ENCODE data around the gene GLB1L2. TPM values are rescaled to one million over a fixed set of nuclear protein-coding genes. Genes with fewer than 3 reads are reported as not detected.

Gene GLB1L2
- total and polyA plus RNA-seq, 2 of the 4 experiments (the other 2 are of a cell fraction) = under 0.01 to 0.26 TPM

DNA sequence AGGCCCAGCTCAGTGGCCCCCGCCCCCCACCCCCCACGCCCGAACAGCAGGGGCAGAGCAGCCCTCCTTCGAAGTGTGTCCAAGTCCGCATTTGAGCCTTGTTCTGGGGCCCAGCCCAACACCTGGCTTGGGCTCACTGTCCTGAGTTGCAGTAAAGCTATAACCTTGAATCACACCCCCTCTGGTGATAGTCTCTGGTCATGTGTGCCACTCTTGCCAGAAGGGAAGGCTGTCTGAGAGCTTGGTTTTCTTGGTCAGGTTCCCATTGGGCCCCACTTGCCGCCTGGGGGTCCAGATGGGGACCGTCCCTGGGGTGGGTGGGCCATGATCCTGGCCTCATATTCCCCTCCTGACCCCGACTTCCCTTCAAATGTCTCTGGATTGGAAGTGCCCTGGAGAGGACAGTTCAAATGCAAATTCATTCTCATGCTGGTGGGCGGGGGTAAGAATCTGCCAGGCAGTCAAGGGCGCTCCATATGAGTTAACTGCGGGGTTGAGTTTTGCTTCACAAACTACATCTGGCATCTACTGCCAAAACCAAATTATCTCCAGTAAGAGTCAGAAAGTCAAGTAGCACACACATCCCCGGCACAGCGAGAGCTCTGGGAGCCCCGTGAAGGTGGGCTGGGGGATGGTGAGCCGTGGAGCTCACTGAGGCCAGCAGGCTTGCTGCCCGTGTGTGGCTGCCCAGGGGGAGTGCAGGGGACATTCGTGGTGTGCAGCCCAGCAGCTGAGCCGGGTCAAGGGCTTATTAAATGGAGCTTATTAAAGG is 44.5 kb downstream of the GLB1L2 start:
- Histone ChIP-seq H3K4me3 (ENCODE audit: insufficient read depth, low read depth, low read length) (no peak overlapping the region), H2BK5ac (ENCODE audit: low read depth, low read length, poor library complexity, severe bottlenecking) (no peak overlapping the region), H2AK5ac (ENCODE audit: low read depth, low read length) (no peak overlapping the region), H3K9ac (ENCODE audit: low read depth, low read length) (no peak overlapping the region), H3K4ac (ENCODE audit: low read depth, low read length) (no peak overlapping the region), H3K36me3 (ENCODE audit: control insufficient read depth, insufficient read depth, low read length) (no peaks in the 10 kb centered on the region), H3K56ac (ENCODE audit: extremely low read depth, insufficient read depth, low read length) (no peak overlapping the region), H3K4me1 (ENCODE audit: control insufficient read depth, insufficient read depth, low read length) (no peaks in the 10 kb centered on the region), H3K4me2 (ENCODE audit: low read depth, low read length) (no peak overlapping the region), H2BK20ac (ENCODE audit: low read depth, low read length) (no peak overlapping the region), H3K27ac (ENCODE audit: insufficient read depth, low read length) (no peak overlapping the region), H2BK15ac (ENCODE audit: low read depth, low read length) (no peak overlapping the region), H3K27me3 (ENCODE audit: control insufficient read depth, insufficient read depth, low read length) (no peaks in the 10 kb centered on the region), H4K91ac (ENCODE audit: insufficient read depth, low read depth, low read length) (no peak overlapping the region), H4K5ac (ENCODE audit: low read depth, low read length) (no peak overlapping the region), H2AK9ac (replicated peaks; ENCODE audit: low read depth, low read length, poor library complexity) (no peak overlapping the region), H3K9me3 (ENCODE audit: control insufficient read depth, insufficient read depth, low read length) (peaks cover 44% of the 10 kb centered on the region), H3K14ac (replicated peaks; ENCODE audit: low read depth, low read length) (no peak overlapping the region), H2BK120ac (ENCODE audit: low read depth, low read length) (no peak overlapping the region), H2AFZ (replicated peaks; ENCODE audit: low read length, poor library complexity) (no peak overlapping the region), H3K23ac (ENCODE audit: low read depth, low read length) (no peak overlapping the region), H4K8ac (ENCODE audit: low read depth in 2 of 2, low read length in 2 of 2) (no peak overlapping the region), H4K20me1 (ENCODE audit: insufficient read depth, low read length) (no peaks in the 10 kb centered on the region), H3K9me1 (ENCODE audit: insufficient read depth, low read length) (no peaks in the 10 kb centered on the region), H3K79me1 (ENCODE audit: low read depth in 1 of 2, low read length in 2 of 2) (no peaks in the 10 kb centered on the region), H3K18ac (ENCODE audit: low read depth, low read length) (no peak overlapping the region)
- no peak for DNase-seq
- POLR2A ChIA-PET (ENCODE audit: unreplicated experiment) = no interaction called here
- dilution Hi-C loops (cut with HindIII; ENCODE audit: low sequenced_read_pairs, unreplicated experiment) = no loop called here
- no TSS peak for BruUV-seq (replicated peaks)
- WGBS, 2 experiments (ENCODE audit: extremely low coverage in 2 of 2, insufficient read length in 1 of 2) = 0% methylated on average over 2 of the region's 18 CpGs; no CpG with 5 or more reads in 1 of the 2 experiments
- CTCF ChIA-PET = no interaction called here
- in situ Hi-C loops (cut with MboI; ENCODE audit: low sequenced_read_pairs) = no loop called here
- intact Hi-C loops (cut with micrococcal nuclease) = no loop called here
- no peak for ATAC-seq (ENCODE audit: low read depth)
- TF ChIP-seq MAFK (IDR thresholded peaks at IDR 0.05; ENCODE audit: low read depth, low read length) = no peak
- TF ChIP-seq RAD21 (IDR thresholded peaks at IDR 0.05; ENCODE audit: low read length) = no peak
- no peak for TF ChIP-seq MXI1 (IDR thresholded peaks at IDR 0.05; ENCODE audit: borderline replicate concordance, low read depth, low read length)
- TF ChIP-seq NFE2L2 (IDR thresholded peaks at IDR 0.05; ENCODE audit: low read depth, low read length) = no peak
- TF ChIP-seq SMC3 (IDR thresholded peaks at IDR 0.05; ENCODE audit: low read depth, low read length) = no peak
- no peak for TF ChIP-seq BHLHE40 (IDR thresholded peaks at IDR 0.05; ENCODE audit: low read depth, low read length)
- TF ChIP-seq, protein P1, sequence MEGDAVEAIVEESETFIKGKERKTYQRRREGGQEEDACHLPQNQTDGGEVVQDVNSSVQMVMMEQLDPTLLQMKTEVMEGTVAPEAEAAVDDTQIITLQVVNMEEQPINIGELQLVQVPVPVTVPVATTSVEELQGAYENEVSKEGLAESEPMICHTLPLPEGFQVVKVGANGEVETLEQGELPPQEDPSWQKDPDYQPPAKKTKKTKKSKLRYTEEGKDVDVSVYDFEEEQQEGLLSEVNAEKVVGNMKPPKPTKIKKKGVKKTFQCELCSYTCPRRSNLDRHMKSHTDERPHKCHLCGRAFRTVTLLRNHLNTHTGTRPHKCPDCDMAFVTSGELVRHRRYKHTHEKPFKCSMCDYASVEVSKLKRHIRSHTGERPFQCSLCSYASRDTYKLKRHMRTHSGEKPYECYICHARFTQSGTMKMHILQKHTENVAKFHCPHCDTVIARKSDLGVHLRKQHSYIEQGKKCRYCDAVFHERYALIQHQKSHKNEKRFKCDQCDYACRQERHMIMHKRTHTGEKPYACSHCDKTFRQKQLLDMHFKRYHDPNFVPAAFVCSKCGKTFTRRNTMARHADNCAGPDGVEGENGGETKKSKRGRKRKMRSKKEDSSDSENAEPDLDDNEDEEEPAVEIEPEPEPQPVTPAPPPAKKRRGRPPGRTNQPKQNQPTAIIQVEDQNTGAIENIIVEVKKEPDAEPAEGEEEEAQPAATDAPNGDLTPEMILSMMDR (conservative IDR thresholded peaks at IDR 0.05; ENCODE audit: low read depth, low read length) = no peak
- no peak for TF ChIP-seq CEBPB (IDR thresholded peaks at IDR 0.05; ENCODE audit: low read depth, low read length)
- TF ChIP-seq FOS (IDR thresholded peaks at IDR 0.05; ENCODE audit: low read depth, low read length) = no peak
- TF ChIP-seq MAZ (IDR thresholded peaks at IDR 0.05; ENCODE audit: borderline replicate concordance, low read depth, low read length) = no peak
- no peak for TF ChIP-seq RCOR1 (IDR thresholded peaks at IDR 0.05; ENCODE audit: insufficient replicate concordance, low read length)
- TF ChIP-seq, protein P2, sequence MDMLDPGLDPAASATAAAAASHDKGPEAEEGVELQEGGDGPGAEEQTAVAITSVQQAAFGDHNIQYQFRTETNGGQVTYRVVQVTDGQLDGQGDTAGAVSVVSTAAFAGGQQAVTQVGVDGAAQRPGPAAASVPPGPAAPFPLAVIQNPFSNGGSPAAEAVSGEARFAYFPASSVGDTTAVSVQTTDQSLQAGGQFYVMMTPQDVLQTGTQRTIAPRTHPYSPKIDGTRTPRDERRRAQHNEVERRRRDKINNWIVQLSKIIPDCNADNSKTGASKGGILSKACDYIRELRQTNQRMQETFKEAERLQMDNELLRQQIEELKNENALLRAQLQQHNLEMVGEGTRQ (IDR thresholded peaks at IDR 0.05; ENCODE audit: low read depth, low read length) = no peak
- TF ChIP-seq POLR2A (IDR thresholded peaks at IDR 0.05; ENCODE audit: low read depth, low read length) = no peak
- TF ChIP-seq RFX5 (IDR thresholded peaks at IDR 0.05; ENCODE audit: low read depth, low read length) = no peak
- TF ChIP-seq CHD1 (IDR thresholded peaks at IDR 0.05; ENCODE audit: low read depth, low read length) = no peak
- TF ChIP-seq, protein P3, sequence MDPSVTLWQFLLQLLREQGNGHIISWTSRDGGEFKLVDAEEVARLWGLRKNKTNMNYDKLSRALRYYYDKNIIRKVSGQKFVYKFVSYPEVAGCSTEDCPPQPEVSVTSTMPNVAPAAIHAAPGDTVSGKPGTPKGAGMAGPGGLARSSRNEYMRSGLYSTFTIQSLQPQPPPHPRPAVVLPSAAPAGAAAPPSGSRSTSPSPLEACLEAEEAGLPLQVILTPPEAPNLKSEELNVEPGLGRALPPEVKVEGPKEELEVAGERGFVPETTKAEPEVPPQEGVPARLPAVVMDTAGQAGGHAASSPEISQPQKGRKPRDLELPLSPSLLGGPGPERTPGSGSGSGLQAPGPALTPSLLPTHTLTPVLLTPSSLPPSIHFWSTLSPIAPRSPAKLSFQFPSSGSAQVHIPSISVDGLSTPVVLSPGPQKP (IDR thresholded peaks at IDR 0.05; ENCODE audit: borderline replicate concordance, low read depth, low read length) = no peak
